ENCODE results near the gene MMP24.

DNA sequence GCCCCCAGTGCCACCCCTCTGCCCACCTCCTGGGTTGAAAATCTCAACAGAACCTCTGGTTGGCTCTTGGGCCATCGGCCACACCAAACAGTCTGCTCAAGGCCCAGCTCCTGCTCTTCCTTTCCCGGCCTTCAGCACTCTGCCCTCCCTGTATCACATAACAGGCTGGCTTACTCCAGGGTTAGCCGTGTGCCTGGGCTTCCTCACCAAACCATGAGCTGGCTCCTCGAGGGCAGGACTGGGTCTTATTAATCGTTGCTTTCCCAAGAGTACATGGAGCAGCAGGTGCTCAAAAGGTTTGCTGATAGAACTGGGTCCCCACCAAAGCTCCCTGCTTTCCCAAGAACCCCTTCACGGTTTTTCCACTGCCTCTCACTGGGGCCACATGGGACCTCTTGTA, 78.5 kb downstream of the MMP24 start:
- TF ChIP-seq YY1 (IDR thresholded peaks at IDR 0.05) (no peak), CTCF (IDR thresholded peaks at IDR 0.05; ENCODE audit: low read depth, low read length, missing input control) (no peak), FOXA2 (IDR thresholded peaks at IDR 0.05) (no peak), ZBTB33 (IDR thresholded peaks at IDR 0.05) (no peak), REST (IDR thresholded peaks at IDR 0.05) (no peak), GABPA (IDR thresholded peaks at IDR 0.05 in 1 of 2, conservative IDR thresholded peaks at IDR 0.05 in 1 of 2) (no peak)
- TF ChIP-seq, protein P1, sequence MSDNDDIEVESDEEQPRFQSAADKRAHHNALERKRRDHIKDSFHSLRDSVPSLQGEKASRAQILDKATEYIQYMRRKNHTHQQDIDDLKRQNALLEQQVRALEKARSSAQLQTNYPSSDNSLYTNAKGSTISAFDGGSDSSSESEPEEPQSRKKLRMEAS (IDR thresholded peaks at IDR 0.05), result no peak

All from liver (tissue), 3 donors.